ENCODE data around the gene NOX3.

Gene NOX3

GRCh38 chr6:155399062-155399744, 56.4 kb downstream of the NOX3 start:
- no peak for DNase-seq

DNA sequence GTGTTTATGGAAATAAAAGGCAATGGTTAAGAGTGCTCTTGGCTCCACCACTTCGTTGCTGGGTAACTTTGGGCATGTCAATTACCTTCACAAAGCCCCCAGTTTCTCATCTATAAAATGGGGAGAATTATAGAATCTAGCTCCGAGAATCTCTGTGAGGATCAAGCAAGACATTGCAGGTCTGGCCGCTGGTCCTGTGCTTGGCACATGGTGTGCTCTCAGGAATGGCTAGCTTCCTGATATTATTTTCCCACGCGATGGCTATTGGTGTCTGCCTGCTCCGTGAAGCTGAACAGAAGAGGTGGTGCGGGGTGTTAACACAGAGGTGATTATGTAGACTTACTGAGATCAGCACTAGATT, 57.0 kb downstream of the NOX3 start:
- no peak for DNase-seq

GRCh38 chr6:155398221-155398620, 57.4 kb downstream of the NOX3 start:
- no peak for DNase-seq

DNA sequence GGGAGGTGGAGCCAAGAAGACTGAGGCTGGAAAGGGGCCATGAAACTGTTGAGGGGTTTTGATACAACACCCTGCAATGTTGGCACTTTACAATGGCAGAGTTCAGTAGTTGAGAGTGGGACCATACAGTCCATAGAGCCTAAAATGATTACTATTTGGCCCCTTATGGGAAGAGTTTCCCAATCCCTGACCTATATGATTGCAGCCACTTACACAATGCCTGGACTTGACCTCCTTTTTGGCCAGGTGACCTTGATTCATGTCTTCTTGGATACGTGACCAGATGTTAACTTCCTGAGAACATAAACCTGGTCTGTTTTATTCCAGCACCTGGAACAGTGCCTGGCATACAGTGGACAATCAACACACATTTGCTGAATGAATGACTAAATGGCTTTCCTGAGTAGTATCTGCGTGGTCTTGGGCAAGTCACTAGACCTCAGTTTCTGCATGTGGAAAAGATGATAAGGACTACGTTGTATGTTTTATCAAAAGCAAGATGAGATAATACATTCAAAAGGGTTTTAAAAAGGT, 58.4 kb downstream of the NOX3 start:
- no peak for DNase-seq

- DNase-seq = no peak
These were observed 59.0 kb downstream of the NOX3 start for GRCh38 chr6:155396605-155397004.

DNA sequence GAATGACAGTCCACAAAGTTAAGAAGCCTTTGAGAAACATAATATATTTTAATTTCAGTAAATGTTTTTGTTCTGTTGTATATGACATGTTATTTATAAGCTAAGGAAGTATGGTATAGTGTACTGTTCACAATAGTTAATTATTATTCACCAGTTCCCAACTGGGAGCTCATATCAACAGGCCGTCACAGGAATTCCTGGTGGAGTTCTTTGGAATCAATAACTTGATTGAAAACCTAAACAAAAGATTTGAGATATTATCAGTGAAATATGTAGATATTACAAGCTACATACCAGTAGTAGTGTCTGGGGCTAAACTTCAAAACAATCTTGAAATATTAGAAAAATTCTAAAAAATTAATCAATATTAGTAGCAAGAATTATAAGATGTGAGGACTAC, 60.3 kb downstream of the NOX3 start:
- no peak for DNase-seq

- DNase-seq = no peak
These were observed 66.5 kb downstream of the NOX3 start for GRCh38 chr6:155389130-155389529.

GRCh38 chr6:155388591-155388990, 67.0 kb downstream of the NOX3 start:
- no peak for DNase-seq

- DNase-seq = no peak
These were observed 68.2 kb downstream of the NOX3 start for GRCh38 chr6:155387481-155387880.

GRCh38 chr6:155384321-155384952, 71.2 kb downstream of the NOX3 start:
- DNase-seq = no peak

DNA sequence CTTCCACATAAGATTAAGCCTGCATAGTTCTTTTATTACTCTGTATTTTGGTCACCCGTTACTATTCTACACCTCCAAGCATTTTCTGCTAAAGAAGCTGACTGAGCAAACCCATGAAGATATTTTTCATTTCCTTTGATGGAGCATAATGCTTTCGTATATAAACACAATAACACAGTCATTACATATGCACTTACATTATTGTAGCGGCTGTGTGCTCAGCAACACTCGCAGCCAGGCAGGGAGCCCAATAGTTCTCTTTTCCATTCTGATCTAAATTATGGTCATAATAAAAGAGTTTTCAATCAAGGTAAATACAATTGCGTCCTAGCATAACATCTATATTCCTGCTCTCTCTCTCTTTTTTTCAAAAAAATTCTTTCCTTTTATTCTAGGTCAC, 71.7 kb downstream of the NOX3 start:
- no peak for DNase-seq

DNA sequence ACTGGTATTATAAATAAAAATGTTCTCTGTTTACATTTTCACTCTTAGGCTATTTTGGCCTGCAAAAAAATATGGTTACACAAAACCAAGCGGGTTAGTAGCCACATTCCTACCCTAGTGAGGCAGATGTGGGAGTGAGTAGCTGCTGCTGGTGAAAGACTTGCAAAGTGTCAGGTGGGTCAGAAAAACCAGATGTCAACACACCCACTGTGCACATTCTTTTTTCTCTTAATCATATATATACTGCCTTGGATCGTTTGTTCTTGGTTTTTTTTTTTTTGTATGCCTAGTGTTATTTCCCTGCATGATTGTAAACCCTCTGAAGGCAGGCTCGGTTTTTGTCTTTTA, 73.3 kb downstream of the NOX3 start:
- no peak for DNase-seq

- no peak for DNase-seq
These were observed 73.8 kb downstream of the NOX3 start for GRCh38 chr6:155381673-155382337.

DNA sequence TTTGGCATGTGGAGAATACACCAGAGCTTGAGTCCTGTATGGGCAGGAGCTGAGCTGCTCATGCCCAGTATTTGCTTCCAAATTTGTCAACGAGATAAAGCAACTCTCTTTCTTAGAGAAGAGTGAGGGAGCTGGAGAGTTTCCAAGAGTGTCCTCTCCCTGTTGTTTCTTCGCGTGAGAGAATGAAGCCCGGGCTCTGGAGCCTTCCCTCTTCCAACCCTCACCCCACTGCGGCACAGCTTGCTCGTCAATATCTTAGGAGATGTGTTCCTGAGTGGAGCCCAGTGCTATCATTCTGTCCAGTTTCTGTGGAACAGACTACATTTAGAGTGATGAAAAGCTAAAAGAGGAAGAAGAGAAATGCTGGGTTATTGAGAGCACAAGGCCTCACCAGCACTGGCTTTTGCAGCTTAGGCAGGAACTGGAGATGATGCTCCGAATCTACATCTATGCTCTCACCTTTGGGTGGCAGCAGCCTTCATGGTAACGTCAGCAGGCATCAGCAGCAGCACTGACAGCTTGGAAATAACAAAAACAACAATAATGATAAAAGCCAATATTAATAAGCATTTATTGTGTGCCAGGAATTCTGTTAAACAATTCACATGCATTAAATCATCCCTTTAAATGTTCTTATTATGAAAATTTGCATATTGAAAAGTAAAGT, 74.8 kb downstream of the NOX3 start:
- DNase-seq = no peak

DNA sequence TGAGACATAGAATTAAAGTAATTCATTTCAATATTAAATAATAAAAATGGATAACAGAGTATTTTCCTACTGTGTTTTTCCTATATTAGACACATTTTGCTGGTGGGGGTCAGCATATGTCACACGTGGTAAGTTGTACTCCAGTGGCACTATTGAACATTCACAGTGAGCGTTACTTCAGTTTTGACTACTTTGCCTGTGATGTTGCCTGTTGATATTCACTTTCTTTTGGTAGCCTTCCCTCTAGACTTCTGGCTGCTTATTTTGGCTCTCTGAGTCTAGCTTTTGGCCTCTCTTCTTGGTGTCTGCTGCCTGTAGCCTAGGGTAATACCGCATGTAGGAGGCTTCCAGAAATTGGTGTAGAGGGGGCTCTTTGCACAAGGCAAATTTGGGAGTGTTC, 76.9 kb downstream of the NOX3 start:
- DNase-seq = no peak

DNA sequence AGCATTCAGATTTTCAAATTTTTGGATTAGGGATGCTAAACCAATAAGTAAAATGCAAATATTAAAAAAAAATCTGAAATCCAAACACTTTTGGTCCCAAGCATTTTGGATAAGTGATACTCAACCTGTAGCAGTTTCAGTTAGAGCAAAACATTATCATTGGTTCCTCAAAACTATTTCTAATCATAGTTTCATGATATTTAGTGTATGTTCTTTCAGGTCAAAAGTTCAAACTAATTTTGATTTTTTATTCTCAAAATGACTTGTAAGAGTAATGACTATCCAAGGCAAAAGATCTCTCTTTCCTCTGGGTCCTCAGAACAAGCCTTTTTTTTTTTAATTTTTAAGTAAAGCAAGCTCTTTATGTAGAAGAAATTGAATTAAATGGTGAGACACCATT, 77.4 kb downstream of the NOX3 start:
- no peak for DNase-seq

DNA sequence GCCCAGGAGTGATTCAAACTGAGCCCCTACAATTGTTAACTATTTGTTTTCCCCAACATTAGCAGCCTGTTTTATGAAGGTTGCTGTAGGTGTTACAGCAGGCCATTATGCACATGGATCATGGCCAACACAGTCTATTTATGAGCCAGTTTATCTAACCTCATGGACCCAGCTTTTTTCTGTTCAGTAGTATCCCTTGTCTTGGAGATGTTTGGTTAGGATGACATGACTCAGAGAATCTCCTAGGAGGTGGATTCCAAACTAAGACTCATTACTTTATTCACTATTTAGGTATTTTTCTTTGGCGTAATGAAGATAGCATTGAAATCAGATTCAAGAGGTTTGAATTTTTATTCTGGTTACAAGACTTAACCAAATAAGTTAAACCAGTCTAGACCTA, 78.6 kb downstream of the NOX3 start:
- no peak for DNase-seq

DNA sequence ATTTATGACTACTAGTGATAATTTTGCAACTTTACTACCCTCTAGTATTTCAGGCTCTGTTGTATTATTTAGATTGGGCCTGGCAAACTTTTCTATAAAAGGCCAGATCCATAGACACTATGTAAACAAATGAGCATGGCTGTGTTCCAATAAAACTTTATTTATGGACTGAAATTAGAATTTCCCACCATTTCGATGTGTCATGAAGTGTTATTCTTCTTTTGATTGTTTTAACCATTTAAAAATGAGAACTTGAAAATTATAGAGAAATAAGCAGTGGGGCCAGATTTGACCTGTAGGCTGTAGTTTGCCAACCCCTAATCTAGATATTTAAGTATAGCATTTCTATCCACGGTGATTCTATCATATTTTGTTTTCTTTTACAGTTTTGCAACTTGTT, 79.8 kb downstream of the NOX3 start:
- no peak for DNase-seq

DNA sequence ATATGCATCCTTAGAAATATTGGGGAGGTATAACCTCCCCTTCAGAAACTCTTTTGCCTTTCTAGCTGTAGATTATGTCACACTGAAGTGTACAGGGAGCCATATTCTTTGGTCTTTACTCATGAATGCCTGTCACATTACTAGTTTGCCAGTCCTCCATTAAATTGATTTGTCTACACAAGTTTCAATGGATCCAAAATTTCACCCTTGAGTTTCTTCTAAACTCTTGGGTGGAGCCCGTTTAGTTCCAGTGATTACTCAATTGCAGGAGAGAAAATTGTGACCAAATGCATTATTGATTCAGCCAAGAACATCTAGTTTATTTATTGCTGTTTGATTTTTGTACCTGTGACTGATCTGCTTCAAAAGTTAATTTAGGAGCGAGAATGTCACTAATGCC, 81.0 kb downstream of the NOX3 start:
- no peak for DNase-seq

DNA sequence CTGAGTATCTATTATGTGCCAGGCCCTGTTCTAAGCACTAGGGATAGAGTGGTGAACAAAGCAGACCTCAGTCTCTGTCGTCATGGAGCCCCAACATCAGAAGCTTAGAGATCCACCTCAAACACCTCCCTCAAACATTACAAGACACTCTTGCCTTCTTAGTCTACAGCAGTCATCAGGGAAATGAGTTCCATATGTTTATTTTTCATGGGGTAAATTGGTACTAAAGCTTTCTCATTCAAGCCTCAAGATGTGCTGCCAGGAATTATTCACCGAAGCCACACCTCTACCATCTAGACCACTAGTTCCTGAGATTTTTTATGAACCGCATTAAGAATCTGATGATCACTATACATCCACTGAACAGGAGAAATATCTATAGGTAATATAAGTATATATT, 82.4 kb downstream of the NOX3 start:
- no peak for DNase-seq

GRCh38 chr6:155372256-155372655, 83.4 kb downstream of the NOX3 start:
- DNase-seq = no peak

GRCh38 chr6:155371230-155371629, 84.4 kb downstream of the NOX3 start:
- DNase-seq = no peak

DNA sequence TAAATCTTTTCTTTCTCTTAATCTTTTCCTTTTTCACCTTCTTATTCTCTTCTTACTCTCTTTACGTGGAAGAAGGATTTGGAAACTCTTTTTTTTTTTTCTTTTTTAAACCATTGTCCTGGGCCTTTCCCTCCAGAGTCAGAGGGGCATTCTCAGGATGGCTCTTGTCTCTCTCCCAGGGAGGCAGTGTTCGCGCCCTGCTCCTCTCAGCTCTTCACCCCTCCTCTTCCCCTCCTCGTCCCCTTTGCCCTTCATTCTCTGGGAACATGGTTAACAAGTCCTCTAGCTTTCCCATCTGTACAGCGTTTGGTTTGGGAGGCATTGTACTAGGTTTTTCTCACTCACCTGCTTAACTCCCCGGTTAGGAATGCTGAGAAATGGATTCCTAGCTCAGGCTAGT, 89.3 kb downstream of the NOX3 start:
- no peak for DNase-seq

GRCh38 chr6:155364844-155365437, 90.7 kb downstream of the NOX3 start:
- no peak for DNase-seq

Data from NCI-H2171 treated with DMSO at 0.1 percent for 48 hours (cell line).